GM15510 (cell line): Measurements from ENCODE around the gene HIVEP3.

Source experiments
- POLR2A ChIP-seq: IDR thresholded peaks from 3 replicates; pipeline ENCODE4 v1.6.1; 2011; ENCODE audit warnings: borderline replicate concordance; ENCODE audit not compliant: insufficient read length; ENCODE audit errors: extremely low read depth

HIVEP3 gene

GRCh38 chr1:41462680-41463004, 456.1 kb downstream of the HIVEP3 start:
- no peak for TF ChIP-seq POLR2A

GRCh38 chr1:41461790-41462679, 456.7 kb downstream of the HIVEP3 start:
- no peak for TF ChIP-seq POLR2A

GRCh38 chr1:41456847-41457540, 461.7 kb downstream of the HIVEP3 start:
- no peak for TF ChIP-seq POLR2A
